ENCODE results near the gene GUCY2D.
"Not testable (repeated sequence)": the region's sequence is repeated elsewhere in the genome, so short reads cannot be mapped to it uniquely, and the experiment has no call there.

The GUCY2D gene

DNA sequence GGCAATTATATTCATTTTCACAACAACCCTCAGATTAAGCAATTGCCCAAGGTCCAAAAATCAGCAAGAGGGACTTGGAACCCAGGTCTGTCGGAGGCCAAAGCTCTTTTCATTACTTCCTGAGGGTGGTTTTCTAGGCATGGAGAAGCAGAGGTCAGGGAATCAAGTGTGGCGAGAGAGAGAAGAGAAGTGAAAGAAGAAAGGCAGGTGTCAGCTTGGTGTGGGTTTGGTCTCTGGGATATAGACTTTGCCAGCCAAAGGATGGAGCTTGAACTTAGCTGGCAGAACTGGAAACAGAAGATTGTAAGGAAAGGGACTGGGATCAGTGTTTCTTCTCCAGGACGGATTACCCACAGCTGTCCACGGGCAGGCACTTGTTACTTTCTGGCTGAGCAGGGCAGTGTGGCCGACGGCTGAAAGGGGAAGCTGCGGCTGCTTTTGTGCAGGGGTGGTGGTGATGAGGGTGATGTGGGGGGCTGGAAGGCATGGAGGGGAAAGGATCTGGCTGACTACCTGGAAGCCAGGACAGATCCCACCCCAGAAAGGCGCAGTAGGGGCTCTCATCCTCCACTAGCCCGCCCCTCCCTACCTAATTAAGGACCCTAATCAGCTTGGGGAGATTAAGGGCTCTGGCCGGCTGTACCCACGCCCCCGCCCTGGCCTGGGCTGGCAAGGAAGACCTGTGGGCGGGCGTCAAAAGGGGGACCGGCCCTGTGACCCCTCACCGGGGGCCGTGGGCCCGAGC, at the start of gene GUCY2D:
Gene GUCY2D (plus strand): TSS at position 640 of the 745 bp plus-strand sequence. CDS start 433 bp downstream, outside the sequence.
- no peak for DNase-seq (ENCODE audit: low read depth in 2 of 2)

DNA sequence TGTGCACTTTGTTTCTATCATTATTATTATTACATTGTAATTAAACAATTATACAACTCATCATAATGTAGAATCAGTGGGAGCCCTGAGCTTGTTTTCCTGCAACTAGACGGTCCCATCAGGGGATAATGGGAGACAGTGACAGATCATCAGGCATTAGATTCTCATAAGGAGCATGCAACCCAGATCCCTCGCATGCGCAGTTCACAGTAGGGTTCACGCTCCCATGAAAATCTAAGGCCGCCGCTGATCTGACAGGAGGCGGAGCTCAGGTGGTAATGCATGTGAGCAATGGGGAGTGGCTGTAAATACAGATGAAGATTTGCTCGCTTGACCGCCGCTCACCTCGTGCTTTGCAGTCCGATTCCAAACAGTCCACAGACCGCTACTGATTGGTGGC, 49.1 kb upstream of the GUCY2D start:
- not testable (repeated sequence) for DNase-seq (ENCODE audit: low read depth in 2 of 2)

- no peak for DNase-seq (ENCODE audit: low read depth in 2 of 2)
Measured at GRCh38 chr17:7955414-7956227, 46.8 kb upstream of the GUCY2D start.

DNA sequence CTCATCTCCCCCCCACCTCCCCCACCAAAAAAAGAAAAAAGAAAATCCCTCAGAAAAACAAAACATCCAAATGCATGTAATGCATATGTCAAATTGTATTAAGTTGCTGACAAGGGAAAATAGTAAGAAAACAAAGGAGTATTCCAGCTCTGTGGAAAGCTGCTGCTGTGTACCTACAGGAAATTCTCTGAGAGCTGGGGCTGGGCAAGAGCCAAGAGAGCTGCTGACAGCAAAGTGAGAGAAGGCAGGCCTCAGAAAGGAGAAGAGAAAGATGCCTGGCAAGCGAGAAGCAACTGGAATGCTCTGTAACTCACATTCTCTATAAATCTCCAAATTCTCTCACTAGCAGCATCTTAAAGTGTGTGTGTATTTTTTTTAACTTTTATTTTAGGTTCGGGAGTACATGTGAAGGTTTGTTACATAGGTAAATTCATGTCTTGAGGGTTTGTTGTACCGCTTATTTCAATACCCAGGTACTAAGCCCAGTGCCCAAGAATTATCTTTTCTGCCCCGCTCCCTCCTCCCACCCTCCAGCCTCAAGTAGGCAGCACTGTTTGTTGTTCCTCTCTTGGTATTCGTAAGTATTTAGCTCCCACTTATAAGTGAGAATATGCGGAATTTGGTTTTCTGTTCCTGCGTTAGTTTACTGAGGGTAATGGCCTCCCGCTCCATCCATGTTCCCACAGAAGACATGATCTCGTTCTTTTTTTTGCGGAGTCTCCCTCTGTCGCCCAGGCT, 46.0 kb upstream of the GUCY2D start:
- no peak for DNase-seq (ENCODE audit: low read depth in 2 of 2)

GRCh38 chr17:7959503-7960253, 42.7 kb upstream of the GUCY2D start:
- DNase-seq (ENCODE audit: low read depth in 2 of 2): no peak

DNA sequence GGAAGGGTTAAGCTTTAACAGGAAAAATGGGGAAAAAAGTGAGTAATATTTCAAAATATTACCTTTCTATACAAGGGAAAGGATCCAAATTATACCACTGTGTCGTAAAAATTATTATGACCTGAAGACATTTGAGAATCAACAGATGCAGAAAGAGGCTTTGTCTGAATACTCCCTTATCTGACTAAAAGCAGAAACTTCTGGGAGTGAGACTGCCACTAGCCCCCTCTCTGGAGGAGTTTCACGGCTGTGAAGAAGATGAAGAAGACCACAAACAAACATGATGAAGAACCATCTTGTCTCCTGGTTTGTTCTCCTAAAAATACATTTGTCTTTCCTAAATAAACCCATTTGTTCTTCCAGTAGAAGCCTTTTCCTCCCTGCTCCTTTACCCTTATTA, 41.0 kb upstream of the GUCY2D start:
- DNase-seq (ENCODE audit: low read depth in 2 of 2): no peak

DNA sequence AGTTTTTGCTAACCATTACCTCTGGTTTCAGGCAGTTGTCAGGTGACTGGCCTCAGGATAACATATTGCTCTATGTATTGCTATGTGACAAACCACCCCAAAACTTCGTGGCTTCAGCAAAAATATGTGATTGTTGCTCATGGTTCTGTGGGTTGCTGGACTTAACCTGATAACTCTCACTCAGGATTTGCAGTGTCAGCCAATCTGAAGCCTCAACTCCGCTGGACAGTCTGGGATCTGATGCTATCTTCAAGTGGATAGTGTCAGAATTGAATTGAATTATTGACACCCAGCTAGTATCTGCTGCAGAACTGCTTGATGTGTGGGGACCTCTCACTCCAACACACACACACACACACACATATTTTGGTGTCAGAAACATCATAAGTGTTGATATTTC, 34.7 kb upstream of the GUCY2D start:
- no peak for DNase-seq (ENCODE audit: low read depth in 2 of 2)

DNA sequence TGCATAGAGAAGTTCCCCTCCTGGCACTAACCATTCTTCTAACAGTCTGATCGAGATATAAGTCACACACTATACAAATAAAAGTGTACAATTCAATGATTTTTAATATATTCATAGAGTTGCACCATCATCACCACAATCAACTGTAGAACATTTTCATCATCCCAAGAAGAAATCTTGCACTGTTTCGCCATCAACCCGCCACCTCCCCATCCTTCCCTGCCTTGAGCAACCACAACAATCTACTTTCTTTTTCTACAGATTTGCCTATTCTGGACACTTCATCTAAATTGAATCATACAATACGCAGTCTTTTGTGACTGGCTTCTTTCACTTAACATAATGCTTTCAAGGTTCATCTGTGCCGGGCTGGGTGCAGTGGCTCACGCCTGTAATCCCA, 33.0 kb upstream of the GUCY2D start:
- no peak for DNase-seq (ENCODE audit: low read depth in 2 of 2)

DNA sequence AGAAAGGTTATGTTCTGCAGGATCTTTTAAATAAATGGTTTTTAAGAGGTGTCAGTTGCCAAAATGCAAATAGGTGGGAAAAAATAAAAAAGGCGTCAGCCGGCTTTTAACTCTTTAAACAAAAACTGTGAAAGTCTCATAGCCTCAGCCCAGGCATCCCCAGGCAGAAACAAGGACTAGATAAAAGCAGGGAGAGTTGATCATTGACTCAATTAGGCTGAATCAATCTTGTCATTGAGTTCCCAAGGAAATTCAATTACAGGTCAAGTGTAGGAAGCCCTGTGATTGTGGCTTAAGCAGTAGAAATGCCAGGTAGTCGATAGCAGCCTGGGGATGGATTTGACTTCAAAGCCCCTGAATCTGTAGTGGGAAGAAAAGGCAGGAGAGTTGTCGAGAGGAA, 30.8 kb upstream of the GUCY2D start:
- DNase-seq (ENCODE audit: low read depth in 2 of 2): no peak

- no peak for DNase-seq (ENCODE audit: low read depth in 2 of 2)
Measured at GRCh38 chr17:7972131-7972785, 30.2 kb upstream of the GUCY2D start.

GRCh38 chr17:7974638-7975131, 27.7 kb upstream of the GUCY2D start:
- DNase-seq (ENCODE audit: low read depth in 2 of 2): no peak

DNA sequence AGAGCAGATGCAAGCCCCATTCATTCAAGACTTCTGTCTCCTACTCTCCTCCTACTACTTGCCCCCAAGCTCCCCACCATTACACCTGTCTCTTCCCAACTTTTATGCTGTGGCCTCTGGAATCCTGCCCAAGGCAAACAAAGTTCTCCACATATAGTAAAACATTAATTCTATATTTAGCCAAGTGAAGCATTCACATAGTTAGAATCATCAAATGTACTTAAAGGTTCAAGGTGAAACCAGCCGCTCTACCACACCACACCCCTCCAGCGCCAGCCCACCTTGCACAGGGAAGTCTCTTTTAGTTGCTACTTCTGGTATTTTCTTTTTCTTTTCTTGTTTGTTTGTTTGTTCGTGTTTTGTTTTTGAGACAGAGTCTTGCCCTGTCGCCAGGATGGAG, 25.4 kb upstream of the GUCY2D start:
- no peak for DNase-seq (ENCODE audit: low read depth in 2 of 2)

- no peak for DNase-seq (ENCODE audit: low read depth in 2 of 2)
Measured at GRCh38 chr17:7977805-7978204, 24.6 kb upstream of the GUCY2D start.

DNA sequence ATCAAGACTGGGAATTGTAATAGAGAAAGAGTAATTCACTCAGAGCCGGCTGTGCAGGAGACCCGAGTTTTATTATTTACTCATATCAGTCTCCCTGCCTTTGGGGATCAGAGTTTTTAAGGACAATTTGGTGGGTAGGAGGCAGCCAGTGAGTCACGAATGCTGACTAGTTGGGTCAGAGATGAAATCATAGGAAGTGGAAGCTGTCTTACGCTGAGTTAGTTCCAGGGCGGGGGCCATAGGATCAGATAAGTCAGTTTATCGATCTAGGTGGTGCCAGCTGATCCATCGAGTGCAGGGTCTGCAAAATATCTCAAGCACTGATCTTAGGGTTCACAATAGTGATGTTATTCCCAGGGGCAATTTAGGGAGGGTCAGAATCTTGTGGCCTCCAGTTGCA, 20.2 kb upstream of the GUCY2D start:
- no peak for DNase-seq (ENCODE audit: low read depth in 2 of 2)

- DNase-seq (ENCODE audit: low read depth in 2 of 2): no peak
Measured at GRCh38 chr17:7982666-7983065, 19.7 kb upstream of the GUCY2D start.

GRCh38 chr17:7984904-7985303, 17.5 kb upstream of the GUCY2D start:
- no peak for DNase-seq (ENCODE audit: low read depth in 2 of 2)

DNA sequence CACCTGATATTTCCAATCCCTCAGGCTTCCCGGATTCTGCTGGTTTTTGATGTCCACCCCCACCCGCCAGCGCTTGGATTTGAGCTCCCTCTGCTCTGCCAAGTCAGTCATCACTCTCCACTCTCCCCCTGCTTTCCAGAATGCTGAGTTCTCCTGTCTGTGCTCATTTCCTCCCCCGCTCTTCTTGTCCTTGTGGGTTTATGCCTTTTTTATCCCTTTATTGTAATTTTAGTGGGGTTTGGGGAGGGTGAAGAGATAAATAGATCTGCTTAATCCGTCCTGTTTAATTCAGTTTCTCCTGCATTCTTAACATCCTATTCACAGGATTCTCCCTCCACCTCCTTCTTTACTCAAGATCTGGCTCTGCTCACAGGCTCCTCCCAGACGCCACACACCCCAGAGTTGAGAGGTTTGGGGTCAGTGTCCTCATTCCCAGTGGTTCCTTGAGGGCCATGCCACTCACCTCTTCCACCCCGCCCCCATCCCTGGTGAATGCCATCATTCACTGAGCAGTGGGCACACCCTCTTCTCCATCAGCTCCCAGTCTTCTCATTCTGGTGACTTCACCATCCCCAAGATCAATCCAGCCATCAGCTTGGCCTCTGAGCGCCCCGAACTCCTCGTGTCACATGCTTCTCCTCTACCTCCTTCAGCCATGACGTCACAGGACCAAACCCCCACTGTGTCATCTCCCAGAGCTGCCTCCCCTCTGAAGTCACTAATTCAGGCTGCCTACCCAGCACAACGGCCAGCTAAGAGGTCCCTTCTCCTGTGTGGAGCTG, 15.1 kb upstream of the GUCY2D start:
- no peak for DNase-seq (ENCODE audit: low read depth in 2 of 2)

DNA sequence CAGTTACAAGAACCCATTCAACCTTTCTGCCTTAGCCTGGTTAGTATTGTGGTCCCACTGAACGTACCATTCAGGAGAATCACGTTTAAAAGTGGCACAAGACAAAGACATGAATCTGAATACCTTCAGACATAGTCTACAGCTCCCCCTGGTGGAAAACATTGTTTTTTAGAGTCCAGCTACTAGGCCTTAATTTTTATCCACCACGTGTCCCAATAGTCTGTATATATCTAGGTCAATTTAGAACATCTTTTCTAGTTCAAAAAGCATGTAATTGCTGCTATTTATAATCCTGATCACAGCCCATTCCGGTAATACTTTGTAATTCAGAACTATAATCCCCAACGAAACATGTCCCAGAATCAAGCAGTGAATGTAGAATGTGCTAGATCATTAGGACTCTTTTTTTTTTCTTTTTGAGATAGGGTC, 13.7 kb upstream of the GUCY2D start:
- no peak for DNase-seq (ENCODE audit: low read depth in 2 of 2)

DNA sequence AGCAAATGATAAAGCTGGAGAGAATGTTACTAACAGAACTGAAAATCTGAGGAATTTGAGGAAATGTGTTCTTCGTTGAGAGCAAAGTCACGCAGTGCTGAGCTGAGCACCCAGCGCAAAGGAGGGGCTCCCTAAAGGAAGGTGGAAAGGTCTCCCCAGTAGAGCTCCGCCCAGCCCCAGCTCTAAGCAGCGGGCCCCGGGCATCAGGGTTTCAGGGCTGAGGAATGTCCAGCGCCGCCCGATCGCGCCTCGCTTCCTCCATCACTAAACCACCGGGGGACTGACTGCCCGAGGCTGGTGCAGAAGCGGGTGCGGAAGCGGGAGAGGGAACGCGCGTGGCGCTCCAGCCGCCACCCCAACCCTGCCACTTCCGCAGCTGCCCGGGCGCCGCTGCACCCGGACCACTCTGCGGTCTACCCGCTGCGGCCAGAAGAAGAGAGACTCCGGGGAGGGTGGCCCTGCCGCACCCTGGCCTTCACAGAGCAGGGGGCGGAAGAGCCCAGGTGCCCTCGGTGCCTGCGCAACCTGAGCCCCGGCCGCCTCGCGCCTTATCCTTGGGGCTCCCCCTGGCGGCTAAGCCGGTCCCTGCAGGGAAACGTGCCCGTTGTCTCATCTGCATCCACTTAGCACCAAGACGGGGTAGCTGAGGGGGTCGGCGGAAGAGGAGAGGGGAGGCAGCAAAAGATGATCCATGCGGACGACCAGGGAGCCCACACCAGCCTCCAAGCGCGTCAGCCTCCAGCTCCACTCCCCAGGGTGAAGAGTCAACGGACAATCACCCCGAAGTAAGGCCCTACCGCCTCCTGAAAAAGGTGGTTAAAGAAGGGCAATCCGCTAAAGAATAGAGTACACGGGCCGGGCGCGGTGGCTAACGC, 12.4 kb upstream of the GUCY2D start:
- DNase-seq (ENCODE audit: low read depth in 2 of 2): peak; percentile 87 to 96

Measured in stimulated activated CD8-positive, alpha-beta memory T cell treated with anti-CD3 and anti-CD28 coated beads, Interleukin-7, amount 100 ng/mL, for 1 hour (primary cell).